ENCODE results near the gene IL3RA.
"Not testable (repeated sequence)": the region's sequence is repeated elsewhere in the genome, so short reads cannot be mapped to it uniquely, and the experiment has no call there.

IL3RA gene

DNA sequence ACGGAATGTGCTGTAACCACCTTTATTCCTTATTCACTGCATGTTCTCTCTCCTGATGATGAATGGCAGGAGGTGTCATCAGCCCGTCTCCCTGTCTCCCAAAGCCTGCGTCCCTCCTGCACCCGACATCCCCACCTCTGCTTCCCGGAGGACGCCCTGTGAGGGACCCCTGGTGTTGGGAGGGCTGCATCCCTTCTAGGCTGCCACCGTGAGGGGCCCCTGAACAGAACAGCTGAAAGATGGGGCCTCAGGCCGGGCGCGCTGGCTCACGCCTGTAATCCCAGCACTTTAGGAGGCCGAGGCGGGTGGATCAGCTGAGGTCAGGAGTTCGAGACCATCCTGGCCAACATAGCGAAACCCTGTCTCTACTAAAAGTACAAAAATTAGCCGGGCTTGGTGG is 89.7 kb downstream of the IL3RA start:
- DNase-seq, result not testable (repeated sequence)

DNA sequence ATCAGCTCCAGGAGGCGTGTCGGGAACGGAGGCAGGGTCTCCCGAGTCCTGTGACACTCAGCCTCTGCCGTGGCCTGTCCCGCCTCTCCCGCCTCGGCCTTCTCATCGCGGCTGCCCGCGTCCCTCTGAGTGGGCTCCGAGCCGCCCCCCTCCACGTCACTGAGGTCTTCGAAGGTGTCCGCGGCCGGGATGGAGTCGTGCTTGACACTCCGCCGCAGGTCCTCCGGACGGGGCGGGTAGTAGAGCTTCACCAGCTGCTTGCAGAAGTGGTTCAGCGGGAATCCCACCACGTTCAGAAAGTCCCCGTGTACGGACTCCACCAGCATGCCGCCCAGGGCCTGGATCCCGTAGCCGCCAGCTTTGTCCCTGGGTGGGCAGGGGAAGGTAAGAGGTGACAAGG is 91.2 kb downstream of the IL3RA start:
- DNase-seq, result no peak

DNA sequence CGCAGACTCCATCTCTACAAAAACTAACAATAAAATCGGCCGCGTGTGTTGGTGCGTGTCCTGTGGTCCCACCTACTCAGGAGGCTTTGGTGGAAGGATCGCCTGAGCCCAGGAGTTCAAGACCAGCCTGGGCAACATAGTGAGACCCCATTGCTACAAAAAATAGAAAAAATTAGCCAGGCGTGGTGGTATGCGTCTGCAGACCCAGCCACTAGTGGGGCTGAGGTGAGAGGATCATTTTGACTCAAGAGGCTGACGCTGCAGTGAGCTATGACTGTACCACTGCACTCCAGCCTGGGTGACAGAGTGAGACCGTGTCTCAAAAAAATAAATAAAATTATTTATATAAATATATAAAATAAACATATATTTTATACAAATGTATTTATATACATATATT is 93.9 kb downstream of the IL3RA start:
- no peak for DNase-seq

Data from NCI-H345 (cell line).